ENCODE data around the gene IL1RAPL1.
"Not testable (repeated sequence)": the region's sequence is repeated elsewhere in the genome, so short reads cannot be mapped to it uniquely, and the experiment has no call there.

The IL1RAPL1 gene

DNA sequence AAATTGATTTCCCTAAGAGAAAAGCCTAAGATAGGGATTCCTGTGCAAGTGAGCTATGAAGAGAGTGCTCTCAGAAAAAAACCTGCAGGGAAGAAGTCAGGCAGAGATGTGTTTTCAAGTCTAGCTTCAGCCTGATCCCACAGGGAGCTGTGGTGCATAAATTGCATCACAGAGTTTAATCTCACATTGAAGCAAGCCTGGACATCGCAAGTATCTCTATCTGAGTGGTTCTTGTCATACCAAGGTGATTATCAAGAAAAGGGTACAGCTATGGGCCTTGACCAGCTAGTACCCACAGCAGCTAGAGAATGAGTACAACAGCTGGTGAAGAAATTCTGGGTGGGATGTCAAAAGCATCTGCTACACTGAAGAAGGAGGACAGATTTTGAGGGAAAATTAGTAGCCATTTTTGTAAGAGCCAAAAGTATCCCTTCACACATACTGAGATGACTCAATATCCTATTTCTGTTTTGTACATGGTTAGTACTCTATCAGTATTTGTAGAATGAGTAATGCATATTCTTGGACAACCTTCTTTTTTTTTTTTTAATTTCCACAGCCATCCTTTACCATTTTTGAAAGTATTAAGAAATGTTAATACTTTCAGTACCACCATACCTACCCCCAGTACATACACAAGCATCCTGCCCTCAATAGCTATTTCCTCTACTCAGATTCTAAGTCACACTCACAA is 708.9 kb downstream of the IL1RAPL1 start:
- DNase-seq = no peak

DNA sequence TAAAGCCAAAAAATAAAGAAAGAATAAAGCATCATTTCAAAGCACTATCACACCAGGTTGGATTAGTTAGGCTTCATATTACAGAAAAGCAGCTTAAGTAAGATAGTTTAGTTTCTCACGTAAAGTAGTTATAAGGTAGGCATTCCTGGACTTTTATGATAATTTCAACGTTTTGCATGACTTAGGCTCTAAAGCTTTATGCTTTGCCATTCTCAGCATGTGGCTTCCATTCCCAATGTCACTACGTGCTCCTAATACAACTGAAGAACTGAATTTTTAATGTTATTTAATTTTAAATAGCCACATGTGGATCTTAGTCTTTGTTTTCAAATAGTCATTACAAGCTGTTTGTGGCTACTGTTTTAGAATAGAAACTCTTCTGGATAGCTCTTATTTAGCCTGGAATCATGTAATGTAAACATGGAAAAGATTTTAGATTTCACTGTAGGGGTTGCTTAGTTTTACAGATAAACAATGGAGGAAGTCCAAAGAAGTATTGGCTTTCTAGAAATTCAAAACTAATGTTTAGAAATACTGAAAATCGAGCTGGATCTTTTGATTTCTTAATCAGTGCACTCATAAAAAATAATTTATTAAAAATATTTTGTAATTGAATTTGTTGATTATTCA is 710.0 kb downstream of the IL1RAPL1 start:
- DNase-seq = no peak

DNA sequence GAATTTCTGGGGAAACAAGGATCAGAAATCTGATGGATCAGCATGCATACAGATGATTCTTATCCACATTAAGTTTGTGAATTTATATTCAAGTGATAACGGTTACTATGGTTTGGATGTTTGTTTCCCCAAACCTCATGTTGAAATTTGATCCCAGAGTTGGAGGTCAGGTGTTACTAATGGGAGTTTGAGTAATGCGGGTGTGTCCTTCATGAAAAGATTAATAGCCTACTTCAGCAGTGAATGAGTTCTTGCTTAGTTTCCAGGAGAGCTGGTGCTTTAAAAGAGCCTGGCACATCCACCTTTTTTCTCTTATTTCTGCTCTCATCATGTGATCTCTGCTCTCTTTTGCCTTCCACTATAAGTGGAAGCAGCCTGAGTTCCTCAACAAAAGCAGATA is 712.4 kb downstream of the IL1RAPL1 start:
- DNase-seq = no peak

DNA sequence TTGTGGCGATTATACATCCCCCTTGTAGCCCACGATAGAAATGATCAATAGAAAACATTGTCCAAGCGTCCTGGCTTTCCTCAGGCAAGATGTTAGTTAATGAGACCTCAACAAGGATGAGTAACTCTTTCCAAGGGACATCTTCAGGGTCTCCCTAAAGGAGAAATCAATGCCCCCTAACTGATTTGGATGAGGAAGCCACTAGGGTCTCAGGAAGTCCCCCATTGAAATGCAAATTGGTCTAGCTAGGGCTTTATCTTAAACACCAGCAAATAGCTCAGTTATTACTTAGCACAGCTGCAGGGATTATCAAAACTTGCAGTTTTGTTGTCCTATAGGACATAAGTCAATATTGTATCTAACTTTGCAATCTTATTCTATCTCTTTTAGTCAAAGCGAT is 721.5 kb downstream of the IL1RAPL1 start:
- DNase-seq = no peak

DNA sequence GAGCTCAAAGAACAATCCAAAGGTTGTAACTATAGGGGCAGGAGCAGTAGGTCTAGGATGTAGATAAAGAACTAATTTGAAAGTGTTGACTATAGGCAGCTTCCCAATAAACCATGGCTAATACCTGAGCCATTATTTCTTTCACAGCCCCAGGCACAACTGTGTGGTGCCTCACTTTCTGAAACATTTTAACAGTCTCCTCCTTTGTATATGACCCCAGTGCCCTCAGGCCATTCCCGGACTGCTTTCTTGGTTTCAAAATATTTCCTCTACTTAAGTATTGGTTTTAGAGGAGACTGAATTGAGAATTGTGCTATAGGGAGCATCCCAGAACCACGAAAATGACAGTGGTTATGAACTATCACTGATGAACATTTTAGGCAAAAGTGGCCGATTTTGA is 728.7 kb downstream of the IL1RAPL1 start:
- DNase-seq = no peak

DNA sequence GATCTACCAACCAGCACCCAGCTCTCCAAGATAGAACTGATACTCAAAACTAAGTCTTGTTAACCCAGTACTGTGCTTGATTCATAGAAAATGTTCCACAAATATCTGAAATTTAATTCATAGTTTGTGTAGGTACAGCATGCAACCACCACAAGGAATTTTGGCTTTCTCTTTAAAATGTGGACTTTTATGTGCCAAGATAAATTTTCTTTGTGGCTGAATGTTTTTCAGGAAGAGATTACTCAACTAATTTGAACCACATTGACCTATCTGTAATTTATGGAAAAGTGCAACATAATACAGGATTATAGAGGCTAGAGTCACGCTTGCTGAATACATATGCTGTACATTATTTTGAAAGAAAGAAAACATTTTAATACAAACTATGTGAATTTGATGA is 730.8 kb downstream of the IL1RAPL1 start:
- DNase-seq = no peak

DNA sequence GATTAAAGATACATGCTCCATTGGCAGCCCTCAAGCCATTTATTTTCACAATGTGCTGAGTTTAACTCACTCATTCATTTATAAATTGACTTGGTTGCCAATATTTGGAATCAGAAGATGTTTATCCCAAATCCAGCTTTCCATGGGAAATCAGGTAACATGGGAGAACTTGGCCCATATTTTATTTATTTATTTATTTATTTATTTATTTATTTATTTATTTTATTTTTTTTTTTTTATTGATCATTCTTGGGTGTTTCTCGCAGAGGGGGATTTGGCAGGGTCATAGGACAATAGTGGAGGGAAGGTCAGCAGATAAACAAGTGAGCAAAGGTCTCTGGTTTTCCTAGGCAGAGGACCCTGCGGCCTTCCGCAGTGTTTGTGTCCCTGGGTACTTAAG is 745.2 kb downstream of the IL1RAPL1 start:
- DNase-seq = not testable (repeated sequence)

DNA sequence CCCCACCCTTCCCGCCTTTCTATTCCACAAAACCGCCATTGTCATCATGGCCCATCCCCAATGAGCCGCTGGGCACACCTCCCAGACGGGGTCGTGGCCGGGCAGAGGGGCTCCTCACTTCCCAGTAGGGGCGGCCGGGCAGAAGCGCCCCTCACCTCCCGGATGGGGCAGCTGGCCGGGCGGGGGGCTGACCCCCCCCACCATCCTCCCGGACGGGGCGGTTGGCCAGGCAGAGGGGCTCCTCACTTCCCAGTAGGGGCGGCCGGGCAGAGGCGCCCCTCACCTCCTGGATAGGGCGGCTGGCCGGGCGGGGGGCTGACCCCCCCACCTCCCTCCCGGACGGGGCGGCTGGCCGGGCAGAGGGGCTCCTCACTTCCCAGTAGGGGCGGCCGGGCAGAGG is 745.8 kb downstream of the IL1RAPL1 start:
- DNase-seq = not testable (repeated sequence)

DNA sequence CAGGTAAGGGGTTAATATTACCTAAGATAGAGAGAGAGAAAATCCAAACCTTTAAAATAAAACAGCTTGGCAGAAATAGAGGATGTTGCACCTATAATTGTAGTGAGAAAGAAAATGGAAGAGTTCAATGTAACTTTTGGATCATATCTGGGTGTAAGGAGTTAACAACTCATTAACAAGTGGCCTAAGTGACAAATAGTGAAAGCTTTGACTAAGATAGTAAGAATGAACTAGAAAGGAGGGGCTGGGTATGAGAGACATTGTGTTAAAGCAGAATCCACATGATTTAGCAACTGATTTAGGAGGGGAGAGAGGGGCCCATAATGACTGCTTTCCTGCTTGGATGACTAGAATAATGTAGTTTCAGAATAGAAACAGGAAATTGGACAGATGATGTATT is 761.0 kb downstream of the IL1RAPL1 start:
- no peak for DNase-seq

DNA sequence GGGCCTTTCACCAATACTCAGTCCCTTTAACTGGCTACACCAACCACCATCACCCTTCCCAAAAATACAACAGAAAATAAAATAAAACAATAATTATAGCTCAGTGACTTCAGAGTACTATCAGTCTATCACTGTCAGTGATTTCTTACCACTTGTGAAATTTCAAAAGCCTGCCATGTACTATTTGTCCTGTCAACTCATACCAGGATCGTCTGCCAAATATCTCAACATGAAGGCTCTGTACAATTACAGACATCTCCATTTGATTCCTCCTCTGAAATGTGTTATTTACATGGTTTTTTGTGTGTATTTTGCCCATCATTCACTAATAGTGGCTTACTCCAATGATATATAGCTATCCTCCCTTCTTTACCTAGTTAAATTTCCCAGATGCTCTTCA is 772.0 kb downstream of the IL1RAPL1 start:
- no peak for DNase-seq

DNA sequence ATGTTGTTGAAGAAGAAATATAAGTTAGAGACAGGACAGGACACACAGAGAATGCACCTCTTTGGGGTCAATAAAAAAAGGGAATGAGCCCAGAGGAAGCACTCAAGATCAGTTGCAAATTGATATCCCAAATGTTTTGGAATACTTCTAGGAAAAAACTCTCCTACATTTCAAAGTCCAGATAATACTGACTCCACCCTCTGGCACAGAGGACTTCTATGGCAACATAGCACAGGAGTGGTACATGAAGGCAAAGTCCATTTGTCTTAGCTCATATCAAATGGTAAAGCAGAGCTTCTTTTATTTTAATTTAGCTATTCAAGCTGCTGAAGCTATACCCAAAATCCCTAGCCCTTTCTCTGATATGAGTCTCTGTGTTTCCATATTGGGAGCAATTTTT is 787.5 kb downstream of the IL1RAPL1 start:
- not testable (repeated sequence) for DNase-seq

DNA sequence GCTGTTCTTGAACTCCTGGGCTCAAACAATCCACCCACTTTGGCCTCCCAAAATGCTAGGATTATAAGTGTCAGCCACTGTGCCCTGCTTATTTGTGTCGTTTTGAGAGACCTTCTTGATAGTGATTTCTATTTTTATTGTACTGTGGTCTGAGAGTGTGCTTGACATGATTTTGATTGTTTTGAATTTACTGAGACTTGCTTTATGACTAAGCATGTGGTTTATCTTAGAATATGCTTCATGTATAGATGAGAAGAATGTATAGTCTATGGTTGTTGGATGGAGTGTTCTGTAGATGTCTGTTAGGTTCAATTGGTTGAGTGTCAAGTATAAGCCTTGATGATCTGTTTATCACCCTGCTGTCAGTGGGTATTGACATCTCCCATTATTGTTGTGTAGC is 789.3 kb downstream of the IL1RAPL1 start:
- no peak for DNase-seq

DNA sequence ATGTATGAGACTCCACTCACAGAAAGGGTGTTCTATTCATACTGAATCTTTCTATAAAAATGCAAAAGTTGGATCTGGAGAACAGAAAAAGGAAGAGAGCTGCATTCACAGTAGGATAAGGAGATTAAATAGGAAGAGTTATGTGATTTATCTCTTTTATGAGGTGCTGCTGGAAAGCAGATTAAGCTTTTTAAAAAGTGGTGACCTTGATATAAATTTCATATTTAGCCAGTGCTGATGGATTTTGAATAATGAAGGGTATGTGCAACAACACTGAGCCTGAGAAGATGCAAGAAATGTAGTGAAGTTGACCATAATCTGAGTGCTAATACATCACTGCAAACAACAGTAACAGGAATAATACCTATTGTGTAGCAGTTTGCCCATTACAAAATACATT is 795.6 kb downstream of the IL1RAPL1 start:
- no peak for DNase-seq

DNA sequence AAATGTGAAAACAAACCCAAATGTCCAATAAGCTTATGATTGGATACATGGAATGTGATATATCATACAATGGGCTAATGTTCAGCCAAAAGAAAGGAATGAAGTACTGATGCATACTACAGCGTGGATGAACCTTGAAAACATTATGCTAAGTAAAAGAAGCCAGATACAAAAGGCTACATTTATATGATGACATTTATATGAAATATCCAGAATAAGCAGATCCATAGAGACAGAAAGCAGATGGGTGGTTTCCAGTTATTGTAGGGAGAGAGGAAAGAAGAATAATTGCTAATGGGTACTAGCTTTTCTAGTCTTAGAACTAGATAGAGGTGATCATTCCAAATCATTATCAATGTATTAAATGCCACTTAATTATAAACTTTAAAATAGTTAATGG is 801.3 kb downstream of the IL1RAPL1 start:
- DNase-seq = no peak

DNA sequence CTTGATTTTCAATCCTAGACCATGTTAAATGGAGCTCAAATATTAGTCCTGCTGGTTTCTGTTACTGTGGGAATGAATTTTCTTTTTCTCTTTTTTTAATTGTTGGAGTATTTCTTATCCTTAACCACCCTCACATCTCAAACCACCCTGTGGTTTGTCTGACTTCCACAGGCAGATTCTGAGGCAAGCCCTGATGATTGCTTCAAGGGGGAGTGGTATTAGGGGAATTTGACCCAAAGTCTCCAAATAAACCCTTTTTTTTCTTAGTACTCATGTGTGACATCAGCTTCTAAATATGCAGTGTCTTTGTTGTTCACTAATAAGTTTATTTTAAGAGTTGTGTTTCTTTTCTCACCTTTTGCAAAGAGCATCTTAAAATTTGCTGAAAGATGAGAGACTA is 810.3 kb downstream of the IL1RAPL1 start:
- DNase-seq = no peak

DNA sequence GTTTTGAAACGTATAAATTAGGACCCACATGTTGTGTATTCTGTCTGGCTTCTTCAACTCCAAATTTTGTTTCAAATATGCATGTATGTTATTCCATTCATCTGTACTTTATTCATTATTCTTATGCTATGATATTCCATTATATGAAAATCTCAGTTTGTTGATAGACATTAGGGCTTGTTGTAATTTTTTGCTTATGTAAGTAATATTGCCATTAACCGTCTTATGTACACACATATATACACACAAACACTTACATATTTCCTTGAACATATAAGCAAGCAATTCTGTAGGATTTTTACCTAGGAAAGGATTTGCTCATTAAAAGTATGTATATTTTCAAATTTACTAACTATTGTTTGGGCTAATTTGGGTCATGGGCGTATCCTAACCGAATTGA is 820.1 kb downstream of the IL1RAPL1 start:
- no peak for DNase-seq

DNA sequence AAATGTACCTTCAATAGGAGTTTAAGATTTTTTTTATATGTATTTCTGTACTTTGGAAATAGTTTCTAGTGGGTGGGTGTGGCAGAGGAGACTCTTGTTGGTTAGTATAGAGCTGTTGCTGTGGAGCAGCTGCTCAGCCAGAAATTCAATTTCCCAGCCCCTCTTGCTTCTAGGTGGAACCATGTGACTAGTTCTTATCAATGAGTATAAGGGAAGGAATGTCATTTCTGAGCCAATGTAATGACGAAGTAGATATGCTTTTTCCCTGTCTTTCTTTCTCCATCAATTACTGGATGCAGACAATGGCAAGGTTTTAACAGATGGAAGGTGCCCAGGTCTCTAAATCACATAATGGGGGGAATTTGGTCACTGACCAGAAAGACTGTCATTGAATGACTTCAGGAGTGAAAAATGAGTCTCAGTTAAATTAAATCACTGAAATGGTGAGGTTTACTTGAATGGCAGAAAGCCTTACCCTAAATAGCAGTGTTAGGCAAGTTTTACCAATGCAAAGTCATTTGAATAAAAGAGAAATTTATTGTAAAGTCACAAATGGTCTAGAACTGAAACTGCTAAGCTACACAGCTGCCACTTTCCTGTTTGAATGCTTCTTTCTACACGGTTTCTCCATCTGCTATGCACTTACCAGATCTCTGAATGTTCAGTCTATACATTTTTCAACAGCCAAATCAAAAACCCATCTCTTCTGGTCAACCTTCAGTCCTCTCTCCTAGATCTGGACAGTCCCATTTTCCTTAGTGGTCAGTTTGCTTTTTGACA is 832.7 kb downstream of the IL1RAPL1 start:
- no peak for DNase-seq

DNA sequence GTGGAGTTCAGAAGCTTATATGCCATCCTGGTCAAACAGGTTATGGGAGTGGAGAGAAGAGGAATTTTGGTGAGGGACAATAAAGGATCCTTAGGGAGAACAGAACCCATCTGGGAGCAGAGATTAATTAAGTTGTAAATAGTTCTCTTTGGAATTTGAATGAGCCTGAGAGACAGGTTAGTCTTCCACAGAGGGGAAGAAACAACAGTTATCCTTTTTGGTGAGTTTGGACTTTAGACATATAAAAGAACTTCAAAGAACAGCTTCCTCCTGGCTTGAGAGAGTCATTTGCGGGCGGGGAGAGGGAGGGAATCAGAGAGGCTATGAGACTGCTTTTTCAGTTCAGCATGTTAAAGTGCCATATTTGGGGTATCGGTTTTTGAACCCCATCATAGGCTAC is 834.8 kb downstream of the IL1RAPL1 start:
- DNase-seq = no peak

DNA sequence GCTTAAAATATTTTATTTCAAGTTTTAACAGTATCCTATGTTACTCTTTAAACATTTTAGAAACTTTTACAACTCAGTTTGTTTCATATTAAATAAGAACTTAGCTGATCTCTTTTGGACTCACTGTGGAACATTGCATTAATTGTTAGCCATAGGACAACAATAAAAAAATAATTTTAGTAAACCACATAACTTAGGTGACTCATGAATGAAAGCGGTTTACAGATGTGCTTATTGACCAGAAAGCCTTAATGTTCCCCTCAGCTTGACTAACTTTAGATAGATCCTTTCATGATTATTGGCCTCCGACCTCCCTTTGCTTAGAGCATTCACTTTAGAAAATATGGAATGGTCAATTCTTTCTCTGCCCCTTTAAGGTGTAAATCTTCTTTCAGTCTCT is 844.6 kb downstream of the IL1RAPL1 start:
- DNase-seq = no peak

DNA sequence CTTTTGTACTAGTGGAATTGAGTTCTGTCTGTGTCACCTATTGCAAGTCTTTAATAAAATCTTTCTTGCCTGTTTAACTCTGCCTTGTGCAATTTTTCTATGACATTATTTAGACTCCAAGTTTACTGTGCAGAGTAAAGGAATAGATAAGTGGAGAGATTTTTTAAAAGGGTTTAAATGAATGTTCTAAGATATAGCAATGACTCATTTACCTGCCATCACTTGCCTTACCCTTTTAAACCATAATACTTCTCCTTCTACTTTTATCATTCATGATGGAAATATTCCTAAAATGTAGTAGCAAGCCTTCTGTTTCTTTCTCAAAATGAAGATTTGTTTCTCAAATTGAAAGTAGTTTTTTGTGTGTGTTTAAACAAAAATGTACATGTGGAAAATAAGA is 845.3 kb downstream of the IL1RAPL1 start:
- DNase-seq = no peak

DNA sequence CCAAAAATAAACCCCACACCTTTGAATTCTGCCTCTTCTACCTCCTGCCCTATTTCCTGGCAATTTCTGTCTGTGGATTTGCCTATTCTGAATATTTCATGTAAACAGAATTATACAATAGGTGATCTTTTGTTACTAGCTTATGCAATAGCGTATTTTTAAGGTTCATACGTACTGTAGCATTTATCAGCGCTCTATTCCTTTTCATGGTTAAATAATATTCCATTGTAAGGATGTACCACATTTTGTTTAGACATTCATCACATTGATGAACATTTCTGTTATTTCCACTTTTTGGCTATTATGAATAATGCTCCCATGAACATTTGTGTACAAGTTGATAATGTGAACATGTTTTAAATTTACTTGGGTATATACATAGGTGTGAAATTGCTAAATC is 847.7 kb downstream of the IL1RAPL1 start:
- DNase-seq = no peak

DNA sequence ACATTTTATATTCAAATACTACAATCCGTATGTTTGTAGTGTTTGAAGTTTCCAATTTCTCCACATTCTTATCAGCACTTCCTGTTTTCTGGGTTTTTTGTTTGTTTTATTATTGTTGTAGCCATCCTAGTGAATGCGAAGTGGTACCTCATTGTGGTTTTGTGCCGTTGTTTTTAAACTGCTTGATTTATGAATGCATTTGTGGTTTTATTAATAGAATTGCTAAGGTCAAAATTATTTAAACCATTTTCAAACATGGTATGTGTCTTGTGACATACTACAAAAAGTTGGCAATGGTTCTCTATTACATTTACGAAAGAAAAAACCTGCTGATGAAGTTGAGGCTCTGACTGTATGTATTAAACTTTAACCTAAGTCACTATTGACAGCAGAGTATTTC is 848.1 kb downstream of the IL1RAPL1 start:
- DNase-seq = no peak

DNA sequence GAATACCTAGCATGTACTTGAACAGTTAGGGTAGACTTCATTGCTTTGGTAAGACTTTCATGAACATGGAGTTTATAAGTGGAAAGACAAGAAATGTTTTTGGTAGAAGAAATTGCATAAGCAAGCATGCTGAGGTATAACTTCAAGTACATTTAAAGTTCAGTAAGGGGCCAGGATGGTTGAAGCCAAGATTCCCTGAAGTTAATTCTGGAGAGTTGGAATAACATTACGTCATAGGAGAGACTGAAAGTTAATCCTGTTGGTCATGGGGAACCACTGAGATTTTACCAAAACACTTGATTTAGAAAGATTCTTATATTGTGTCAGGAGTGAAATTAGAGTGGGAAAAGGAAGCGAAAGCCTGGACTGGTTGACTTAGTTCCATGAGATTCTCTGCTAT is 860.6 kb downstream of the IL1RAPL1 start:
- no peak for DNase-seq

DNA sequence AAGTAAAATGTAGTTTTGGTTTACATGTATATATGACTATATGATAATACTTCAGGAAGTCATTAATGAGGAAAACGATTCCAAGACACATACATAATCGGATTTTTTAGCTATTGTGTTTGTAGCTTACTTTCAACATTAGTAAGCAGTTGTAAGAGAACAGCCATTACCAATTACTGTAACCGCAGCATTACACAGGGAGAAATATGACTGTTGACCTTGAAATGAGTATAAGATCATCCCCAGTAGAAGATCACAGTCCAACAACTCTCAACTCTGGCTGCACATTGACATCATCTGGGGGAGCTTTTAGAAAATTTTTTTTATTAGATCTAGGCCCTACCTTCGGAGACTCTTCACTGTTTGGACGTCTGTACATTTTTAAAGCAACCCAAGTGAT is 866.1 kb downstream of the IL1RAPL1 start:
- no peak for DNase-seq

Measured in OCI-M1 (cell line).